Measurements from ENCODE around the gene SNX22.

The SNX22 gene

DNA sequence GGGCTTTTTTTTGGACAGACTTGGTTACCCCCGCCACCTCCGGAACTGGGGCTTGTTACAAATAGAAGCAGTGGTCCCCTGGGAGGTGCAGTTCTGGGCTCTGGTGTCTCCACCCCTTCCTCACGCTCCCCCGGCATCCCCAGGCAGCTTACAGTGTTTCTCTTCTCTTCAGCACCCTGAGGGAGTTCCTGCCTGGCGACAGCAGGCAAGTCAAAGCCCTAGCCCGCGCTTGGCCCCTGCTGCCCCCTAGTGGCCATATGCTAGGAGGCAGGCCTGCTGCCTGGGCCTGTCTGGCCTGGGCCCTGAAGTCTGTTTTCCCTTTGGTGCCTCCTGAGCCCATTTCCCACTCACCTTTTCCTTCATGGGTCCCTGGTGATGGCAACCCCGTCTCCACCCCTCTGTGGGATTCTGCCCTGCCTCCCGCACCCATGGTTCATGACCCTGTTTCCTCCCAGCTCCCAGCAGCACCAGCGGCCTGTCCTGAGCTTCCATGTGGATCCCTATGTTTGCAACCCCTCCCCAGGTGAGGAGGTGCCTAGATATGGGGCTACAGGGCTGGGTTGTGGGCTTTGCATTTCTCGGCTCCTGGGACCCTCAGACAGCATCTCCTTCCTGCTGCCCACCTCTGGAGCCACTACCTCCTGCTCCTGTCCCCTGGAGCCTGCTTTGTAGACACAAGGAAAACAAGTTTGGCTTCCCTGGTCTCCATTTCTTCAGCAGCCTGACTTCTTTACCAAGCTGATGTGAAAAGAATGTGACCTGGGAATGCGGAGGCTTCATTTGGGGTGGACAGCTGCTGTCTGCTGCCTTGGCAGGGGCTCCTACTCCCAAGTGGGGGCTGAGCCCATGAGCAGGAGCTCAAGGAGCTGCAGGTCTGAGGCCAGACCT is 2.2 kb downstream of the SNX22 start:
- ChIA-PET CTCF (interaction anchor here (0.6 to 2.2 kb wide), 18 partner anchors 9 to 1826 kb away, joined by 3 to 16 read pairs (median 4); partner anchors contain the start of gene PPIB), POLR2A (interaction anchor here (1.0 to 1.9 kb wide), 4 partner anchors 9 to 234 kb away, joined by 3 to 12 read pairs (median 6); partner anchors contain the start of genes CIAO2A, PPIB and TRIP4)
- H3K9me3 ChIP-seq (ENCODE audit: control insufficient read depth, insufficient read depth, low read depth, low read length), result no peaks in the 10 kb centered on the region
- no peak overlapping the region for H3K4me3 ChIP-seq (ENCODE audit: low read depth, low read length)
- peaks cover 2% of the 10 kb centered on the region; the same call in 1 of the 2 replicates for H3K4me1 ChIP-seq (ENCODE audit: control insufficient read depth, insufficient read depth, low read length)
- peaks cover 0 to 46% of the 10 kb centered on the region in 2 experiments; a peak in 1 of 3 replicates for H3K36me3 ChIP-seq (ENCODE audit: control insufficient read depth in 2 of 2, insufficient read depth in 1 of 2, low read length in 2 of 2)
- H3K27ac ChIP-seq (ENCODE audit: extremely low read depth, low read depth, low read length), result peak overlapping the region; percentile 48
- TF ChIP-seq SP7 (tag by site-specific recombination; IDR thresholded peaks at IDR 0.05) (peak; percentile 22; the same call in 1 of the 2 replicates), ZNF366 (tag by site-specific recombination; conservative IDR thresholded peaks at IDR 0.05) (0 out of 2 replicates have a peak, but pooled peaks have one; percentile 17), ZNF626 (tag by site-specific recombination; IDR thresholded peaks at IDR 0.05) (no peak), KLF8 (tag by site-specific recombination; IDR thresholded peaks at IDR 0.05) (no peak), ZNF701 (tag by site-specific recombination; IDR thresholded peaks at IDR 0.05) (no peak), ZNF624 (tag by site-specific recombination; IDR thresholded peaks at IDR 0.05) (no peak), ZNF530 (tag by site-specific recombination; IDR thresholded peaks at IDR 0.05; ENCODE audit: low read depth) (no peak), ZNF623 (tag by site-specific recombination; IDR thresholded peaks at IDR 0.05) (no peak), KLF9 (tag by site-specific recombination; IDR thresholded peaks at IDR 0.05; ENCODE audit: low read depth) (no peak), ZBTB8A (tag by site-specific recombination; IDR thresholded peaks at IDR 0.05) (peak; percentile 56), ZSCAN30 (tag by site-specific recombination; IDR thresholded peaks at IDR 0.05) (peak; percentile 74; the same call in 1 of the 2 replicates), ZNF202 (tag by site-specific recombination; IDR thresholded peaks at IDR 0.05; ENCODE audit: borderline replicate concordance) (no peak), ZEB2 (tag by site-specific recombination; IDR thresholded peaks at IDR 0.05) (peak; percentile 65; the same call in 1 of the 2 replicates), ZNF560 (tag by site-specific recombination; IDR thresholded peaks at IDR 0.05; ENCODE audit: borderline replicate concordance) (no peak), ZNF660 (tag by site-specific recombination; IDR thresholded peaks at IDR 0.05) (peak; percentile 74), ZNF629 (tag by site-specific recombination; IDR thresholded peaks at IDR 0.05) (peak; percentile 38), ZNF211 (tag by site-specific recombination; IDR thresholded peaks at IDR 0.05; ENCODE audit: low read depth) (no peak), ZBTB21 (tag by site-specific recombination; IDR thresholded peaks at IDR 0.05) (no peak), ZBTB48 (tag by site-specific recombination; IDR thresholded peaks at IDR 0.05) (peak; percentile 70), GLIS2 (tag by site-specific recombination; IDR thresholded peaks at IDR 0.05) (peak; percentile 29; the same call in 1 of the 2 replicates)
- TF ChIP-seq, protein P1, sequence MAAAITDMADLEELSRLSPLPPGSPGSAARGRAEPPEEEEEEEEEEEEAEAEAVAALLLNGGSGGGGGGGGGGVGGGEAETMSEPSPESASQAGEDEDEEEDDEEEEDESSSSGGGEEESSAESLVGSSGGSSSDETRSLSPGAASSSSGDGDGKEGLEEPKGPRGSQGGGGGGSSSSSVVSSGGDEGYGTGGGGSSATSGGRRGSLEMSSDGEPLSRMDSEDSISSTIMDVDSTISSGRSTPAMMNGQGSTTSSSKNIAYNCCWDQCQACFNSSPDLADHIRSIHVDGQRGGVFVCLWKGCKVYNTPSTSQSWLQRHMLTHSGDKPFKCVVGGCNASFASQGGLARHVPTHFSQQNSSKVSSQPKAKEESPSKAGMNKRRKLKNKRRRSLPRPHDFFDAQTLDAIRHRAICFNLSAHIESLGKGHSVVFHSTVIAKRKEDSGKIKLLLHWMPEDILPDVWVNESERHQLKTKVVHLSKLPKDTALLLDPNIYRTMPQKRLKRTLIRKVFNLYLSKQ (tag by site-specific recombination; IDR thresholded peaks at IDR 0.05; ENCODE audit: borderline replicate concordance), result no peak
- TF ChIP-seq, protein P2, sequence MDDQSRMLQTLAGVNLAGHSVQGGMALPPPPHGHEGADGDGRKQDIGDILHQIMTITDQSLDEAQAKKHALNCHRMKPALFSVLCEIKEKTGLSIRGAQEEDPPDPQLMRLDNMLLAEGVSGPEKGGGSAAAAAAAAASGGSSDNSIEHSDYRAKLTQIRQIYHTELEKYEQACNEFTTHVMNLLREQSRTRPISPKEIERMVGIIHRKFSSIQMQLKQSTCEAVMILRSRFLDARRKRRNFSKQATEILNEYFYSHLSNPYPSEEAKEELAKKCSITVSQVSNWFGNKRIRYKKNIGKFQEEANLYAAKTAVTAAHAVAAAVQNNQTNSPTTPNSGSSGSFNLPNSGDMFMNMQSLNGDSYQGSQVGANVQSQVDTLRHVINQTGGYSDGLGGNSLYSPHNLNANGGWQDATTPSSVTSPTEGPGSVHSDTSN (CRISPR knock-in tag; IDR thresholded peaks at IDR 0.05), result no peak
- TF ChIP-seq, protein P3, sequence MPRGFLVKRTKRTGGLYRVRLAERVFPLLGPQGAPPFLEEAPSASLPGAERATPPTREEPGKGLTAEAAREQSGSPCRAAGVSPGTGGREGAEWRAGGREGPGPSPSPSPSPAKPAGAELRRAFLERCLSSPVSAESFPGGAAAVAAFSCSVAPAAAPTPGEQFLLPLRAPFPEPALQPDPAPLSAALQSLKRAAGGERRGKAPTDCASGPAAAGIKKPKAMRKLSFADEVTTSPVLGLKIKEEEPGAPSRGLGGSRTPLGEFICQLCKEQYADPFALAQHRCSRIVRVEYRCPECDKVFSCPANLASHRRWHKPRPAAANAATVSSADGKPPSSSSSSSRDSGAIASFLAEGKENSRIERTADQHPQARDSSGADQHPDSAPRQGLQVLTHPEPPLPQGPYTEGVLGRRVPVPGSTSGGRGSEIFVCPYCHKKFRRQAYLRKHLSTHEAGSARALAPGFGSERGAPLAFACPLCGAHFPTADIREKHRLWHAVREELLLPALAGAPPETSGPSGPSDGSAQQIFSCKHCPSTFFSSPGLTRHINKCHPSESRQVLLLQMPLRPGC (tag by site-specific recombination; IDR thresholded peaks at IDR 0.05), result no peak
- TF ChIP-seq, protein P4, sequence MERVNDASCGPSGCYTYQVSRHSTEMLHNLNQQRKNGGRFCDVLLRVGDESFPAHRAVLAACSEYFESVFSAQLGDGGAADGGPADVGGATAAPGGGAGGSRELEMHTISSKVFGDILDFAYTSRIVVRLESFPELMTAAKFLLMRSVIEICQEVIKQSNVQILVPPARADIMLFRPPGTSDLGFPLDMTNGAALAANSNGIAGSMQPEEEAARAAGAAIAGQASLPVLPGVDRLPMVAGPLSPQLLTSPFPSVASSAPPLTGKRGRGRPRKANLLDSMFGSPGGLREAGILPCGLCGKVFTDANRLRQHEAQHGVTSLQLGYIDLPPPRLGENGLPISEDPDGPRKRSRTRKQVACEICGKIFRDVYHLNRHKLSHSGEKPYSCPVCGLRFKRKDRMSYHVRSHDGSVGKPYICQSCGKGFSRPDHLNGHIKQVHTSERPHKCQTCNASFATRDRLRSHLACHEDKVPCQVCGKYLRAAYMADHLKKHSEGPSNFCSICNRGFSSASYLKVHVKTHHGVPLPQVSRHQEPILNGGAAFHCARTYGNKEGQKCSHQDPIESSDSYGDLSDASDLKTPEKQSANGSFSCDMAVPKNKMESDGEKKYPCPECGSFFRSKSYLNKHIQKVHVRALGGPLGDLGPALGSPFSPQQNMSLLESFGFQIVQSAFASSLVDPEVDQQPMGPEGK (tag by site-specific recombination; IDR thresholded peaks at IDR 0.05), result peak; percentile 42; the same call in 1 of the 2 replicates
- TF ChIP-seq, protein P5, sequence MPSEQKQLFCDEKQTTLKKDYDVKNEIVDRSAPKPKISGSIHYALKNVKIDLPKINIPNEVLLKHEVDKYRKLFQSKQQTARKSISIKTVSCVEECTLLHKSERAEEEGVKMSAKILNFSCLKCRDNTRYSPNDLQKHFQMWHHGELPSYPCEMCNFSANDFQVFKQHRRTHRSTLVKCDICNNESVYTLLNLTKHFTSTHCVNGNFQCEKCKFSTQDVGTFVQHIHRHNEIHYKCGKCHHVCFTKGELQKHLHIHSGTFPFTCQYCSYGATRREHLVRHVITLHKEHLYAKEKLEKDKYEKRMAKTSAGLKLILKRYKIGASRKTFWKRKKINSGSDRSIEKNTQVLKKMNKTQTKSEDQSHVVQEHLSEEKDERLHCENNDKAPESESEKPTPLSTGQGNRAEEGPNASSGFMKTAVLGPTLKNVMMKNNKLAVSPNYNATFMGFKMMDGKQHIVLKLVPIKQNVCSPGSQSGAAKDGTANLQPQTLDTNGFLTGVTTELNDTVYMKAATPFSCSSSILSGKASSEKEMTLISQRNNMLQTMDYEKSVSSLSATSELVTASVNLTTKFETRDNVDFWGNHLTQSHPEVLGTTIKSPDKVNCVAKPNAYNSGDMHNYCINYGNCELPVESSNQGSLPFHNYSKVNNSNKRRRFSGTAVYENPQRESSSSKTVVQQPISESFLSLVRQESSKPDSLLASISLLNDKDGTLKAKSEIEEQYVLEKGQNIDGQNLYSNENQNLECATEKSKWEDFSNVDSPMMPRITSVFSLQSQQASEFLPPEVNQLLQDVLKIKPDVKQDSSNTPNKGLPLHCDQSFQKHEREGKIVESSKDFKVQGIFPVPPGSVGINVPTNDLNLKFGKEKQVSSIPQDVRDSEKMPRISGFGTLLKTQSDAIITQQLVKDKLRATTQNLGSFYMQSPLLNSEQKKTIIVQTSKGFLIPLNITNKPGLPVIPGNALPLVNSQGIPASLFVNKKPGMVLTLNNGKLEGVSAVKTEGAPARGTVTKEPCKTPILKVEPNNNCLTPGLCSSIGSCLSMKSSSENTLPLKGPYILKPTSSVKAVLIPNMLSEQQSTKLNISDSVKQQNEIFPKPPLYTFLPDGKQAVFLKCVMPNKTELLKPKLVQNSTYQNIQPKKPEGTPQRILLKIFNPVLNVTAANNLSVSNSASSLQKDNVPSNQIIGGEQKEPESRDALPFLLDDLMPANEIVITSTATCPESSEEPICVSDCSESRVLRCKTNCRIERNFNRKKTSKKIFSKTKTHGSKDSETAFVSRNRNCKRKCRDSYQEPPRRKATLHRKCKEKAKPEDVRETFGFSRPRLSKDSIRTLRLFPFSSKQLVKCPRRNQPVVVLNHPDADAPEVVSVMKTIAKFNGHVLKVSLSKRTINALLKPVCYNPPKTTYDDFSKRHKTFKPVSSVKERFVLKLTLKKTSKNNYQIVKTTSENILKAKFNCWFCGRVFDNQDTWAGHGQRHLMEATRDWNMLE (tag by site-specific recombination; conservative IDR thresholded peaks at IDR 0.05; ENCODE audit: low read depth), result no peak
